Hematopoietic multipotent progenitor cell treated with erythropoietin and hydrocortisone succinate and interleukin-3 and kit ligand, for 6 days (in vitro differentiated cells): ENCODE data around the gene BANF2.
"Not testable (repeated sequence)": the region's sequence is repeated elsewhere in the genome, so short reads cannot be mapped to it uniquely, and the experiment has no call there.

Experiments
- DNase-seq: peaks from one replicate; pipeline ENCODE4 v3.0.0-alpha.2; 2015

Gene BANF2

DNA sequence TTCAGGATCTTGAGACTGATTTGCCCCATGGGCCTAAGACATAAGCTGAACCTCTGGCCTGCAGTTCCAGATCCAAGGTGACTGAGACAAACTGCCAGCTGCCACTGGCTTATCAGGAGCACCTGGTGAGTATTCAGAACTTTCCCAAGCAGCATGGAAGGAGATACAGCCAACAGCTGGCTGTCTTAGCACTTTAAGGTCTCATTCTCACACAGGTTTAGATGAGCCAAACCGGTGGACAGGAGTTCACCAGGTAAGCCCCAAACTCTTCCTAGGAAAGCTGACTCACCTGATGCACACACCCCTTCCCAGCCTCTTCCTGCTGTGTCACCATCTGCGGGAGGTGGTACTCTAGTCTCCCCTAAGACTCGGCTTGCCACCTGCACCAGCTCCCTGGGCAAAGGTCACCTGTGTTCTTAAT is at the start of gene BANF2:
TSS of gene BANF2 (plus strand) at position 36 of the 421 bp plus-strand sequence. CDS start 25,060 bp downstream, outside the sequence.
- DNase-seq: no peak

- peak; percentile 48 for DNase-seq
Observed at GRCh38 chr20:17650301-17651128, 49.3 kb upstream of the BANF2 start.

DNA sequence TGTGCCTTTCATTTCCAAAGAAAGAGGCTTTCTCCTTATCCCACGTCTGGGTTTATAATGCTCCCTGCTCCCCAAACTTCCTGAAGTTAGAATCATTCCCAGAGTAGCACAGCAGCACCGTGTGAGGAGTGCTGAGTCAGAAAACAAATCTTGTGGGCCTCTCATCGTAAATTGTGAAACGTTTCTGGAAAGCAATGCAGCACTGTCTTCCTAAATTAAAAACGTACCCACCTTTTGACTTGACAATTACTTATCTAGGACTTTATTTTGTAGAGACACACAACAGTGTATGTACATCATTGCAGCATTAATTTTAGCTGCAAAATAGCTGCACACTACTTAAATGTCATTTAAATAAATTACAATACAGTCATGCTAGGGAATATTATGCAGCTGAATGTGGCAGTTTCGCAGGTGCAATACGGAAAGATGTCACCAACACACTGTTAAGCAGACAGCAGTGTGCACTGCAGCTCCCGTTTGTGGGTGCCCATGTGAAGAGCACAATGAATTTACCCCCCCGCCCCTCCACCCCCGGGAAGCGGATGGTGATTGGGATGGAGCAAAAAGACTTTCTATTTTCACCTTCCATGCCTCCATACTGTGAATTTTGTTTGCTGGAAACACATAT is 48.5 kb upstream of the BANF2 start:
- no peak for DNase-seq

- no peak for DNase-seq
Observed at GRCh38 chr20:17651760-17652388, 47.9 kb upstream of the BANF2 start.

- DNase-seq: no peak
Observed at GRCh38 chr20:17652411-17652810, 47.4 kb upstream of the BANF2 start.

- DNase-seq: no peak
Observed at GRCh38 chr20:17653835-17654648, 45.7 kb upstream of the BANF2 start.

GRCh38 chr20:17654649-17655285 is 45.0 kb upstream of the BANF2 start:
- no peak for DNase-seq

- no peak for DNase-seq
Observed at GRCh38 chr20:17655286-17655651, 44.5 kb upstream of the BANF2 start.

DNA sequence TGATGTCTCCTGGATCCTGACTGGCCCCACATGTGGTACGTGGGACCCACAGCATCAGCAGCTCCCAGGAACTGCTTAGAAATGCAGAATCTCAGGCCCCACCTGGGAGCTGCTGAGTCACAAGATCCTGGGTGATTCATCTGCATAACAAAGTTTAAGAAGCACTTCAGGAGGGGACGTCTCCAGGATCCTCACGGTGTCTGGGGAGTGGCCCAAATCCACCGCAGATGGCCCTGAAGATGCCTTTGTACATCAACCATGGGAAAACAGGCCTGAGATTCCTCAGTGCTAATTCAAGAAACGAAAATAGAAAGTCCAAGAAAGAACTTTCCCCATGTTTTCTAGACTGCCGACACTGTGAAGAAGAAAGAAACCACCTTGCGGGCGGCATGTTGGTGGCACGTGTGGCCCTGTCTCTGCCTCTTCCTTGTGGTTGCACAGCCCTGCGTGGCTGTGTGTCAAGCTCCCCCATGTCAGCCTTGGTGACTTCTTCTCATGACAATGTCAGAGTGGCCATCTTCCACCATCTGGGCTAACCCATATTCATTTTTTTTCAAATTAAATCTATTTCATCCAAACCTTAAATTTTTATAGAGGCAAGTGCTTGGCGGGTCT is 43.8 kb upstream of the BANF2 start:
- no peak for DNase-seq

DNA sequence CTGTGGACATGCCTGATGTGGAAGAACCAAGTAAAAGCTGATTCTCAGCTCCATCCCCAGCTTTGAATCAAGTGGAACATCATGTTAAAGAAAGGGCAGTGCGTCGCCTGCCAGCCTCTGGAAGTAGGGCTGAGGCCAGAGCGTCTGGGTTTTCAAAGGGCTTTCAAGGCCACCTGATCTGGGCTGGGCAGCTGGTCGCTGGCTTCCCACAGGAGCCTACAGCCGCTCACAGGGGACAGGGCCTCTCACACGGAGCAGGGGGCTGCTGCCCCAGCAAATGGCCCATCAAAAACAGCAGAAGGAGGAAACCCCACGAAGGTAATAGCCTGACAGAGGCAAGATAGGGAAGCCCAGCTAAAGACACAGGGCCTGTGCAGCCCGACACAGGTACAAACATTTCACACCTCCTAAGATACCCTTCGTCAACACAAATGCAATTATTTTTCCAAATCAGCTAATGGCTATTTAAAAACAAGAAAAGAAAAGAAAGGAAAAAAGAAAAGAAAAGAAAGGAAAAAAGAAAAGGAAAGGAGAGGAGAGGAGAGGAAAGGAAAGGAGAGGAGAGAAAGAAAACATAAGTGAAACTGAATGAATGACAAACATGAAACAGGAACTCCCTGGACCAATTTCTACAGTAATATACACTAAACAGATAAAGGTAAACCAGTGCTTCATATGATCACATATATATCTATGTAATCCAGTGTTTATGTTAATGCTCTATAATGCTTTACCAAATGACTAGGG is 42.5 kb upstream of the BANF2 start:
- no peak for DNase-seq

DNA sequence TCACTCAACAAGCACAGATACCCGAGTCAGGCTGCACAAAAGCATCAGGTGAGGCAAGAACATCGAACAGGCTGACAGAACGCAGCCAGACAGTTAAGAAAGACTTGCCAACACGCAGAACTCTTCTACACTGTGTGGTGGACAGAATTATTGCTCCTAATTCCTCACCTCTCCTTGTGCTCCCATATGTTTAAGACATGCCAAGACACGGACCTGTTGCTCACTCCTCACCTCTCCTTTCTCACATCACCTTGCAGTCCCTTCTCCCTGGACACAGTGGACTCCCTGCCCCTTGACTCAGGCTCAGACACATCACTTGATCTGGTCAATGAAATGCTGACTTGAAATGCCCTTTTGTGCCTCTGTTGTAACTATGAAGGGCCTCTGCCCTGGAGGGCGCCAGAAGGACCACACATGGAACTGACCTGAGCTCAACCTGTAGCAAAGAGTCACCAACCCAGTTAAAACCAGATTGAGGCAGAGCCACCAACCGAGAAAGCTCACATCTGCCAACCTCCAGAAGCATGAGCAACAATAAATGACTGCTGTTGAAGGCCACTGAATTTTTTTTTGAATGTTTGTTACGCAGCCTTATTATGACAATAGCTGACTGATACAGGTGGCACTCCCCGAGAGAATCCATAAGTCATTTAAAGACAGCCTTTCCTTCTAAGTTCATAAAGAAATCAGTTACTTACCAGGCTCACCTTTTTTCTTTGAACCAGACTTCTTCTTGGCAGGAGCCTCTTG is 41.7 kb upstream of the BANF2 start:
- no peak for DNase-seq

DNA sequence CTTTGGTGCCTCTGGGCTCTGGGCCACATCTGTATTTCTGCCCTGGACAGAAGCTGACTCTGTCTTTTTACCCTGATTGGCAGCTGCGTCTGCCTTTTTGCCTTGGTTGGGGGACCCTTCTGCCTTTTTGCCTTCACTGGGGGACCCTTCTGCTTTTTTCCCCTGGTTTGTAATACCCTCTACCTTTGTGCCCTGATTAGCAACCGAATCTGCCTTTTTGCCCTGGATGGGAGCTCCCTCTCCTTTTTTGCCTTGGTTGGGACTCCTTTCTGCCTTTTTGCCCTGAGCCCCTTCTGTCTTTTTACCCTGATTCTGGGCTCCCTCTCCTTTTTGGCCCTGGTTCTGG is 41.1 kb upstream of the BANF2 start:
- DNase-seq: no peak

DNA sequence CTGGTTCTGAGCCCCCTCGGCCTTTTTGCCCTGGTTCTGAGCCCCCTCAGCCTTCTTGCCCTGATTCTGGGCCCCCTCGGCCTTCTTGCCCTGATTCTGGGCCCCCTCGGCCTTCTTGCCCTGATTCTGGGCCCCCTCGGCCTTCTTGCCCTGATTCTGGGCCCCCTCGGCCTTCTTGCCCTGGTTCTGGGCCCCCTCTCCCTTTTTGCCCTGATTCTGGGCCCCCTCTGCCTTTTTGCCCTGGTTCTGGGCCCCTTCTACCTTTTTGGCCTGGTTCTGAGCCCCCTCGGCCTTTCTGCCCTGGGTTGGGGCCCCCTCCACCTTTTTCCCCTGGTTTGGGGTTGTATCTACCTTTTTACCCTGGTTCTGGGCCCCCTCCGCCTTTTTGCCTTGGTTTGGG is 40.4 kb upstream of the BANF2 start:
- DNase-seq: not testable (repeated sequence)

DNA sequence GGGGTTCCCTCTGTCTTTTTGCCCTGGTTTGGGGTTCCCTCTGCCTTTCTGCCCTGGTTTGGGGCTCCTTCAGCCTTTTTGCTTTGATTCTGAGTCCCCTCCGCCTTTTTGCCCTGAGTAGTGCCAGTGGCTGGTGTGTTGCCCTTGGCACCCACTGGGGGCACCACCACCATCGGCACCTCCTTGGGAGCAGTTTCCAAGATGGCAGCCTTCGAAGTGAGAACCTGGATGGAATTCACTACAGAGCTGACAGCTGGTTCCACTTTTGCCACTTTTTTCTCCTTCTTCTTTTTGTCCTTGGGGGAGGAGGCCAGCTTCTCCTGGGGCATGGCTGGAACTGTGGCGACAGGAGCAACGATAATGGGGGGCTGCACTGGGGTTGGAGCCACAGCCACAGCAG is 40.0 kb upstream of the BANF2 start:
- no peak for DNase-seq

DNA sequence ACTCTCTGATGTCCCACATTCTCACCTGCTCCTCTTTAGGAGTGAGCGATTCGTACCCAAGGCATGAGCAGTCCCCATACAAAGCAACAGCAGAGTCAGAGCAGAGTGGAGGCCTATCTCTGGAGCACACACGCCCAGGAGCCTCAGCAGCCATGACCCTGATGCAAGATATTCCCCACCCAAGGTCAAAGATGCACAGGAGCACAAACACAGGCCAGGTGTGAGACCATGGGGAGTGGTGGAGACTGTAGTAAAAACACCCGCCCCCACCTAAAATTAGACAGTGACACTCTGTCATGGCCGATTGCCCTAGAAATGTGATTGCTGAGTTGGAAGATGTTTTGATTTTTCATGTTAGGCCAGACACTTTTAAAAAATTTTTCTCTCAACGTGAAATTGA is 39.1 kb upstream of the BANF2 start:
- DNase-seq: no peak

- DNase-seq: no peak
Observed at GRCh38 chr20:17661121-17661744, 38.5 kb upstream of the BANF2 start.

- no peak for DNase-seq
Observed at GRCh38 chr20:17662333-17663039, 37.3 kb upstream of the BANF2 start.

DNA sequence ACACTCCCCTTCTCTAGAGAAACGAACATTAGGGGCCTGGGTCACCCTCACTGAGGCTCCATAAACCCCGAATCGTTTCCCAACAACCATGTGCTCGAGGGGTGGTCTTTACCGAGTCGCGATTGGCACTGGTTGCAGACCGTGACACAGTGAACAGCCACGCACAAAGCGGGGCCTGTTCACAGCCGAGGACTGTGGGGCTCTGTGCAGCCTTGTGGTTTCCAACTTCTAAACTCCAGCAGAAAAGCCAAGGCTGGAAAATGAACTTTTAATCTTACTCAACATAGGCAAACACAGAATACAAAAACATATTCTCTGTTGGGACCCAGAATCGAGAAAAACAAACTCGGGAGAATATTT is 36.7 kb upstream of the BANF2 start:
- no peak for DNase-seq

DNA sequence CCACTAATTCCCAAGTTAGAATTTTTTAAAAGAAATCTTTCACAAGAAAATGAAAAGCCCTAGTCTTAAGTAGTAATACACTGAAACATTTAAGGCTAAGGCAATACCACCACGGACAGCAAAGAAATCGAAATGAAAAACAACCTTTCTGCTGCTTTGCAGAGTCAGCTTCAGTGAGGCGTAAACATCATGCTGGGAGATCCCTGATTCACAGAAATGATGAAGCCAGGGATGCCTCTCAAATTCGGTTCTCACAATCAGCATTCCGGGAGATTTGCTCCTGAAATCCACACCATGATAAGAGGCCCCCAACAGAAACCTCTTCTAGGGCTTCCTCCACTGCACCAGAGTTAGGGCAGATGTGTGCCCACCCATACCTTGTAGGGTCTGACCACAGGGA is 36.3 kb upstream of the BANF2 start:
- DNase-seq: no peak
